ENCODE results near the gene CLSTN1. TPM values are rescaled to one million over a fixed set of nuclear protein-coding genes. Genes with fewer than 3 reads are reported as not detected.
A peak's percentile ranks its signal among the peaks of the same experiment; 100 is the strongest.

Gene CLSTN1
- total and polyA plus RNA-seq, 10 of the 15 experiments (the other 5 are each of a cell fraction or from before 2014, with no cell fraction given): 2.7 to 64.4 (median 23.2) TPM

DNA sequence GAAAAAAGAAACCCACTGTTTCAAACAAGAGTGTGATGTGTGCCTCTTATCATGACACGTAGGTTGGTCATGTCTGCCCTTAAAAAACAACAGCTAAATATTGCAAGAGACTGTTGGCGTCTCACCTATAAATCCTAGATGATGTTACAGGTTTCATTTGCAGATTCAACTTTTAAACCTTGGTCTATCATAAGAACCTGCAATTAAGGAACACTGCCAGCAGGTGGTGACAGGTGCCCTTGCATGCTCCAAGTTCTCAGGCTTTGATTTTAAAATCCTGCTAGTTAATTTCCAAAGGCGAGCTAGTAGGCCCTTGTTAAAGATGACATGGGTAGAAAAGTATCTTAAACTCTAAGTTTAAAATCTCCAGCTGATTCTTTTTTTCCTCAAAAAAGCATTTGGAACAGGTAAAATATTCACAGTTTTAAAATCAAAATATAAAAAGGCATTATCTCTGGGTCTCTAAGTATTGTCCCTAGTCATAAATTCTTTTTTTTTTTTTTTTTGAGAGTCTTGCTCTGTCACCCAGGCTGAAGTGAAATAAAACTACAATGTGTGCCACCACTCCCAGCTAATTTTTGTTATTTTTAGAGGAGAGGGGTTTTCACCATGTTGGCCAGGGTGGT lies 39.1 kb downstream of the CLSTN1 start (continued):
- TF ChIP-seq CTCF (IDR thresholded peaks at IDR 0.05 in 2 of 3, conservative IDR thresholded peaks at IDR 0.05 in 1 of 3; ENCODE audit: control insufficient read depth in 2 of 3, extremely low read depth in 1 of 3, insufficient read depth in 1 of 3, low read depth in 3 of 3, low read length in 3 of 3) (peak; percentile 79 to 92 (median 86)), ATF7 (IDR thresholded peaks at IDR 0.05; ENCODE audit: low read depth) (no peak), CBFB (IDR thresholded peaks at IDR 0.05; ENCODE audit: low read depth) (no peak), YY1 (IDR thresholded peaks at IDR 0.05; ENCODE audit: low read depth, low read length) (peak; percentile 56; the same call in 1 of the 2 replicates), BMI1 (IDR thresholded peaks at IDR 0.05; ENCODE audit: borderline replicate concordance) (no peak), PAX5 (IDR thresholded peaks at IDR 0.05; ENCODE audit: borderline replicate concordance, low read depth, low read length) (no peak), NR2C1 (IDR thresholded peaks at IDR 0.05) (no peak), EZH2 (IDR thresholded peaks at IDR 0.05; ENCODE audit: borderline replicate concordance, control insufficient read depth, low read depth, low read length) (no peak), DPF2 (IDR thresholded peaks at IDR 0.05) (no peak), NRF1 (conservative IDR thresholded peaks at IDR 0.05; ENCODE audit: low read depth, low read length) (no peak), POLR2A (IDR thresholded peaks at IDR 0.05; ENCODE audit: low read depth, low read length) (no peak)
- TF ChIP-seq, protein P1, sequence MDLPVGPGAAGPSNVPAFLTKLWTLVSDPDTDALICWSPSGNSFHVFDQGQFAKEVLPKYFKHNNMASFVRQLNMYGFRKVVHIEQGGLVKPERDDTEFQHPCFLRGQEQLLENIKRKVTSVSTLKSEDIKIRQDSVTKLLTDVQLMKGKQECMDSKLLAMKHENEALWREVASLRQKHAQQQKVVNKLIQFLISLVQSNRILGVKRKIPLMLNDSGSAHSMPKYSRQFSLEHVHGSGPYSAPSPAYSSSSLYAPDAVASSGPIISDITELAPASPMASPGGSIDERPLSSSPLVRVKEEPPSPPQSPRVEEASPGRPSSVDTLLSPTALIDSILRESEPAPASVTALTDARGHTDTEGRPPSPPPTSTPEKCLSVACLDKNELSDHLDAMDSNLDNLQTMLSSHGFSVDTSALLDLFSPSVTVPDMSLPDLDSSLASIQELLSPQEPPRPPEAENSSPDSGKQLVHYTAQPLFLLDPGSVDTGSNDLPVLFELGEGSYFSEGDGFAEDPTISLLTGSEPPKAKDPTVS (IDR thresholded peaks at IDR 0.05; ENCODE audit: low read depth, low read length): no peak
